GM12891 (cell line): Measurements from ENCODE around the gene MEAF6.
"Not testable (repeated sequence)": the region's sequence is repeated elsewhere in the genome, so short reads cannot be mapped to it uniquely, and the experiment has no call there.

ENCODE experiments used
- PAX5 ChIP-seq: IDR thresholded peaks from 2 replicates; pipeline ENCODE4 v1.6.1; 2011; ENCODE audit warnings: low read length, moderate library complexity, mild to moderate bottlenecking; ENCODE audit not compliant: insufficient read depth, severe bottlenecking
- POLR2A ChIP-seq: IDR thresholded peaks from 2 replicates; pipeline ENCODE4 v1.6.1; 2011; ENCODE audit warnings: low read depth, low read length, control low read depth
- POLR2AphosphoS5 ChIP-seq: IDR thresholded peaks from 2 replicates; pipeline ENCODE4 v1.6.1; 2011; ENCODE audit warnings: low read depth, low read length, control low read depth
- POU2F2 ChIP-seq: IDR thresholded peaks from 2 replicates; pipeline ENCODE4 v1.6.1; 2011; ENCODE audit warnings: low read depth, mild to moderate bottlenecking, control low read depth, low read length, moderate library complexity
- SPI1 ChIP-seq: IDR thresholded peaks from 2 replicates; pipeline ENCODE4 v1.6.1; 2011; ENCODE audit warnings: low read depth, low read length, control low read depth
- TAF1 ChIP-seq: IDR thresholded peaks from 2 replicates; pipeline ENCODE4 v1.6.1; 2011; ENCODE audit warnings: low read depth, low read length, control low read depth

DNA sequence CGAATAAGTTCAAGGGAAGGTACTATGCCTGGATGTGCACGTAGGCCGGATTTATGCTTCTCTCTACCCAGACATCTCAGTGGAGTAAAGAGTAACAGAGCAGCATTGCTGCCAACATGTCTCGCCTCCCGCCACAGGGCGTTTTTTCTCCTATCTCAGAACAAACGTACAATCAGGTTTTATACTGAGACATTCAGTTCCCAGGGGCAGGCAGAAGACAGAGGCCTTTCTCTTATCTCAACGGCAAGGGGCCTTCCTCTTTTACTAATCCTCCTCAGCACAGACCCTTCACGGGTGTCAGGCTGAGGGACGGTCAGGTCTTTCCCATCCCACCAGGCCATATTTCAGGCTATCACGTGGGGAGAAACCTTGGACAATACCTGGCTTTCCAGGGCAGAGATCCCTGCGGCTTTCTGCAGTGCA lies 45.4 kb upstream of the MEAF6 start:
- TF ChIP-seq POLR2A, POLR2AphosphoS5, TAF1, PAX5, SPI1, POU2F2: not testable (repeated sequence)
